Endothelial cell of umbilical vein (primary cell): ENCODE results near the gene AKT3. TPM values are rescaled to one million over a fixed set of nuclear protein-coding genes. Genes with fewer than 3 reads are reported as not detected.
A peak's percentile ranks its signal among the peaks of the same experiment; 100 is the strongest.

Source experiments
- Bru-seq: library from RNA; stranded (reverse); fragments of 400-500 nt; gene quantifications from one replicate; lab custom pipeline; 2021; lab: Mats Ljungman, UMichigan
- BruChase-seq, 2 experiments: library from RNA; stranded (reverse); fragments of 400-500 nt; gene quantifications; one replicate each; lab custom pipeline; 2021; lab: Mats Ljungman, UMichigan
- BruUV-seq: library from RNA; stranded (reverse); fragments of 400-500 nt; replicated peaks from 2 replicates; lab custom pipeline; 2021; lab: Mats Ljungman, UMichigan
- CTCF ChIA-PET: fragments of 300-600, 350-600 bp; sonication (Branson Sonifier 250); formaldehyde crosslinking; loops from one replicate; lab custom pipeline; 2021; ENCODE audit warnings: antibody characterized with exemption, inconsistent platforms; lab: Charles Lee
- POLR2A ChIA-PET: fragments of 300-600, 350-600 bp; sonication (Branson Sonifier 250); formaldehyde crosslinking; loops from one replicate; lab custom pipeline; 2021; ENCODE audit warnings: antibody characterized with exemption, inconsistent platforms; lab: Charles Lee
- DNase-seq: peaks from one replicate; pipeline ENCODE4 v3.0.0-alpha.2; 2011; ENCODE audit warnings: low read depth, low spot score
- FAIRE-seq: peaks from 2 replicates; lab custom pipeline; 2011; peaks lifted over from hg19 to GRCh38; lab: Jason Lieb, UNC
- H2AFZ ChIP-seq: 2 replicates; pipeline ENCODE4 v1.6.0; 2012; ENCODE audit warnings: low read depth, low read length, control low read depth, inconsistent platforms
- H3K27ac ChIP-seq: 2 replicates; pipeline ENCODE4 v1.5.1; 2011; ENCODE audit warnings: low read depth, mild to moderate bottlenecking, control low read depth, low read length, moderate library complexity; ENCODE audit not compliant: insufficient read depth
- H3K27me3 ChIP-seq, 2 experiments: 2 replicates each; pipeline versions ENCODE4 v1.6.0 to v1.6.1; 2011; ENCODE audit warnings: low read length in 2 of 2, mixed read lengths in 1 of 2; ENCODE audit not compliant: control insufficient read depth in 2 of 2, insufficient read depth in 2 of 2
- H3K36me3 ChIP-seq, 2 experiments: 2 replicates in 1 of 2; 3 replicates in 1 of 2; pipeline ENCODE4 v1.5.1; 2011; ENCODE audit warnings: low read length in 2 of 2, mild to moderate bottlenecking in 1 of 2, moderate library complexity in 1 of 2; ENCODE audit not compliant: control insufficient read depth in 2 of 2, insufficient read depth in 2 of 2; ENCODE audit errors: extremely low read depth in 1 of 2
- H3K4me1 ChIP-seq: 3 replicates; pipeline ENCODE4 v1.5.1; 2011; ENCODE audit warnings: mild to moderate bottlenecking, low read length; ENCODE audit not compliant: control insufficient read depth, insufficient read depth; ENCODE audit errors: extremely low read depth
- H3K4me2 ChIP-seq: 2 replicates; pipeline ENCODE4 v1.6.1; 2011; ENCODE audit warnings: low read length, control low read depth, mixed read lengths; ENCODE audit not compliant: insufficient read depth
- H3K4me3 ChIP-seq, 3 experiments: fragments of 200-600 bp in 1 of 3; sonication (generic), shearing (Covaris generic) in 1 of 3; replicated peaks in 1 of 3; 2 replicates each; pipeline ENCODE4 v1.5.1; 2011 to 2016; ENCODE audit warnings: control low read depth in 3 of 3, low read length in 3 of 3, mild to moderate bottlenecking in 2 of 3, inconsistent platforms in 1 of 3, low read depth in 1 of 3, moderate library complexity in 1 of 3; ENCODE audit not compliant: insufficient read depth in 1 of 3
- H3K79me2 ChIP-seq: 2 replicates; pipeline ENCODE4 v1.6.0; 2012; ENCODE audit warnings: low read length, inconsistent platforms; ENCODE audit not compliant: control insufficient read depth, insufficient read depth
- H3K9ac ChIP-seq: replicated peaks from 2 replicates; pipeline ENCODE3; 2011; ENCODE audit warnings: low read length, control low read depth; ENCODE audit not compliant: insufficient read depth; ENCODE audit errors: extremely low read depth
- H3K9me1 ChIP-seq: replicated peaks from 3 replicates; pipeline ENCODE4 v1.6.0; 2011; ENCODE audit warnings: mild to moderate bottlenecking, low read length; ENCODE audit not compliant: control insufficient read depth, insufficient read depth; ENCODE audit errors: extremely low read depth
- H3K9me3 ChIP-seq: replicated peaks from 2 replicates; pipeline ENCODE4 v1.5.1; 2012; ENCODE audit warnings: low read length, inconsistent platforms; ENCODE audit not compliant: control insufficient read depth, insufficient read depth
- H4K20me1 ChIP-seq: replicated peaks from 2 replicates; pipeline ENCODE3; 2011; ENCODE audit warnings: mild to moderate bottlenecking, low read length; ENCODE audit not compliant: control insufficient read depth, insufficient read depth; ENCODE audit errors: extremely low read depth
- EZH2 ChIP-seq: IDR thresholded peaks from 2 replicates; pipeline ENCODE4 v1.6.1; 2012; ENCODE audit warnings: borderline replicate concordance, low read depth, mild to moderate bottlenecking, moderate library complexity, low read length, inconsistent platforms; ENCODE audit not compliant: severe bottlenecking
- FOS ChIP-seq: IDR thresholded peaks from 2 replicates; pipeline ENCODE4 v1.6.1; 2011; ENCODE audit warnings: mild to moderate bottlenecking, low read length, moderate library complexity, borderline replicate concordance; ENCODE audit not compliant: insufficient read depth
- GATA2 ChIP-seq: IDR thresholded peaks from 2 replicates; pipeline ENCODE4 v1.7.0; 2011; ENCODE audit warnings: low read depth, mild to moderate bottlenecking, moderate library complexity, mixed read lengths, low read length; ENCODE audit not compliant: insufficient read length, insufficient read depth
- JUN ChIP-seq: IDR thresholded peaks from 2 replicates; pipeline ENCODE4 v1.6.1; 2011; ENCODE audit warnings: borderline replicate concordance, low read depth; ENCODE audit not compliant: insufficient read length, insufficient read depth
- POLR2A ChIP-seq: IDR thresholded peaks from 2 replicates; pipeline ENCODE4 v1.6.1; 2012; ENCODE audit warnings: low read depth, mild to moderate bottlenecking, control low read depth, low read length
- POLR2AphosphoS5 ChIP-seq: IDR thresholded peaks from 2 replicates; pipeline ENCODE4 v1.6.1; 2012; ENCODE audit warnings: low read depth, mild to moderate bottlenecking, control low read depth, low read length, moderate library complexity; ENCODE audit not compliant: insufficient read depth
- dilution Hi-C: fragments of 300-500 bp; cut with MboI; formaldehyde crosslinking; loops from one replicate; pipeline ENCODE4 v1.15.0; 2019; ENCODE audit warnings: low sequenced_read_pairs; ENCODE audit not compliant: extremely low pct_ligation_motif_present
- intact Hi-C: fragments of 100-400 bp; cut with micrococcal nuclease; formaldehyde crosslinking; loops from one replicate; pipeline ENCODE4 v1.10.0; 2022
- long read RNA-seq: library from polyadenylated mRNA; stranded (forward); transcript quantifications from one replicate; pipeline ENCODE4 v2.0.0, GENCODE V29; 2021
- polyA minus RNA-seq, 3 experiments: library from RNA; depleted of rRNA, polyadenylated mRNA; stranded (reverse); fragments of >200 nt; gene quantifications; 1 replicate in 1 of 3; 2 replicates in 2 of 3; pipeline ENCODE4 v1.2.3, GENCODE V29; 2011
- polyA plus RNA-seq, 4 experiments: library from polyadenylated mRNA; depleted of rRNA in 3 of 4; stranded (reverse) in 3 of 4; unstranded in 1 of 4; fragments of >200 nt; gene quantifications; 2 replicates each; pipeline versions ENCODE4 v1.2.1 to v1.2.3, GENCODE V29; 2011 to 2012; ENCODE audit warnings: missing spikeins in 1 of 4
- total RNA-seq: library from RNA; stranded (reverse); gene quantifications from 2 replicates; pipeline ENCODE4 v1.2.3, GENCODE V29; 2021
- TF ChIP-seq, protein P1 (sequence below), 2 donors: IDR thresholded peaks; 1 replicate in 1 of 2; 2 replicates in 1 of 2; pipeline ENCODE4 v1.5.1; 2011; ENCODE audit warnings: low read length in 2 of 2, mild to moderate bottlenecking in 2 of 2, moderate library complexity in 2 of 2, control low read depth in 1 of 2, inconsistent platforms in 1 of 2, low read depth in 1 of 2; ENCODE audit not compliant: insufficient read depth in 1 of 2; ENCODE audit errors: extremely low read depth in 1 of 2
- TF ChIP-seq, protein P2 (sequence below): IDR thresholded peaks from 2 replicates; pipeline ENCODE4 v1.6.1; 2011; ENCODE audit not compliant: insufficient read depth, insufficient read length

Gene AKT3
- total RNA-seq (97.1 and 98.2 TPM in 2 replicates), polyA plus RNA-seq (18.2 and 20.6 TPM in 2 replicates), polyA minus RNA-seq (42.2 and 44.8 TPM in 2 replicates), Bru-seq, nascent RNA (percentile 93 among the genes with signal in this experiment), BruChase-seq, experiment 1, labeled RNA remaining after a 6-hour chase (percentile 85 among the genes with signal in this experiment), BruChase-seq, experiment 2, labeled RNA remaining after a 2-hour chase (percentile 88 among the genes with signal in this experiment)
- polyA plus RNA-seq (2011; cell fraction: cytosol; rRNA removed), result 21.5 and 21.7 TPM in 2 replicates
- polyA plus RNA-seq (2011; cell fraction: nucleus; rRNA removed), result 36.3 and 44.6 TPM in 2 replicates
- 30.7 and 41.2 TPM in 2 replicates for polyA plus RNA-seq (2012)
- 0.10 TPM for polyA minus RNA-seq (2011; cell fraction: cytosol; rRNA and poly(A)+ RNA removed)
- polyA minus RNA-seq (2011; cell fraction: nucleus; rRNA and poly(A)+ RNA removed), result 83.3 and 96.8 TPM in 2 replicates
- long read RNA-seq, partial matches to known transcripts, result 0 of 19 reads
- long read RNA-seq, other reads (novel, unspliced or antisense), result 19 of 19 reads

DNA sequence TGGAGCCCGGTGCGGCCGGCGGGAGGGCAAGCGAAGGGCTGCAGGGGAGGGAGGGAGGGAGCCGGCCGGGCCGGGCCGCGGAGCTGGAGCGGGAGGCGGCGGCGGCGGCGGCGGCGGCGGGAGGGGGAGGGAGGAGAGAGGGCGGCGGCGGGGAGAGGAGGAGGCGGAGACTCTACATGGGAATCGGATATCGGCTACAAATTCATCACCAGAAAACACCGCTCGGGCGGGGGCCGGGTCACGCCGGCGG is at the start of gene AKT3:
Gene AKT3 (minus strand): TSS at position 42 of the 250 bp plus-strand sequence. CDS start 7,073 bp downstream, outside the sequence.
- H3K9ac ChIP-seq, result peak within 1 kb of the TSS; percentile 89
- H3K9me3 ChIP-seq, result no peaks in the 10 kb centered on the region
- TF ChIP-seq FOS, result no peak
- no peak for TF ChIP-seq GATA2
- TF ChIP-seq, protein P1, sequence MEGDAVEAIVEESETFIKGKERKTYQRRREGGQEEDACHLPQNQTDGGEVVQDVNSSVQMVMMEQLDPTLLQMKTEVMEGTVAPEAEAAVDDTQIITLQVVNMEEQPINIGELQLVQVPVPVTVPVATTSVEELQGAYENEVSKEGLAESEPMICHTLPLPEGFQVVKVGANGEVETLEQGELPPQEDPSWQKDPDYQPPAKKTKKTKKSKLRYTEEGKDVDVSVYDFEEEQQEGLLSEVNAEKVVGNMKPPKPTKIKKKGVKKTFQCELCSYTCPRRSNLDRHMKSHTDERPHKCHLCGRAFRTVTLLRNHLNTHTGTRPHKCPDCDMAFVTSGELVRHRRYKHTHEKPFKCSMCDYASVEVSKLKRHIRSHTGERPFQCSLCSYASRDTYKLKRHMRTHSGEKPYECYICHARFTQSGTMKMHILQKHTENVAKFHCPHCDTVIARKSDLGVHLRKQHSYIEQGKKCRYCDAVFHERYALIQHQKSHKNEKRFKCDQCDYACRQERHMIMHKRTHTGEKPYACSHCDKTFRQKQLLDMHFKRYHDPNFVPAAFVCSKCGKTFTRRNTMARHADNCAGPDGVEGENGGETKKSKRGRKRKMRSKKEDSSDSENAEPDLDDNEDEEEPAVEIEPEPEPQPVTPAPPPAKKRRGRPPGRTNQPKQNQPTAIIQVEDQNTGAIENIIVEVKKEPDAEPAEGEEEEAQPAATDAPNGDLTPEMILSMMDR (IDR thresholded peaks at IDR 0.05; ENCODE audit: extremely low read depth in 1 of 2, insufficient read depth in 1 of 2, low read depth in 1 of 2, low read length in 2 of 2), result no peak
- no peak for TF ChIP-seq POLR2A
- TF ChIP-seq, protein P2, sequence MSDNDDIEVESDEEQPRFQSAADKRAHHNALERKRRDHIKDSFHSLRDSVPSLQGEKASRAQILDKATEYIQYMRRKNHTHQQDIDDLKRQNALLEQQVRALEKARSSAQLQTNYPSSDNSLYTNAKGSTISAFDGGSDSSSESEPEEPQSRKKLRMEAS, result no peak
- no peak for TF ChIP-seq EZH2
- no peak for TF ChIP-seq POLR2AphosphoS5
- TF ChIP-seq JUN, result no peak
- peak within 1 kb of the TSS; percentile 86 for H2AFZ ChIP-seq
- no peaks in the 10 kb centered on the region for H3K36me3 ChIP-seq
- POLR2A ChIA-PET, result interaction anchor here (0.6 to 1.0 kb wide), 6 partner anchors 75 to 593 kb away, joined by 3 to 7 read pairs (median 4); no protein-coding TSS in a partner anchor
- H3K4me3 ChIP-seq, result peak within 1 kb of the TSS; percentile 36 to 71 (median 61)
- BruUV-seq, result no TSS peak
- intact Hi-C loops (loop anchor here (1.0 to 5.0 kb wide), 5 partner anchors 67 to 508 kb away; no protein-coding TSS in a partner anchor), dilution Hi-C loops (no loop called here)
- H3K9me1 ChIP-seq, result no peaks in the 10 kb centered on the region
- peaks cover 17% of the 10 kb centered on the region for H3K4me1 ChIP-seq
- peaks cover 32% of the 10 kb centered on the region for H3K79me2 ChIP-seq
- peaks cover 2% of the 10 kb centered on the region for H4K20me1 ChIP-seq
- peak within 1 kb of the TSS; percentile 99 for H3K4me2 ChIP-seq
- no peaks in the 10 kb centered on the region for H3K27me3 ChIP-seq
- no peak for DNase-seq
- CTCF ChIA-PET, result interaction anchor here (0.6 kb wide), 1 partner anchor 504 kb away, joined by 4 read pairs; no protein-coding TSS in a partner anchor
- H3K27ac ChIP-seq, result peak within 1 kb of the TSS; percentile 93
- no peak for FAIRE-seq
